Astrocyte (in vitro differentiated cells and primary cell): ENCODE results near the gene PHLPP2. TPM values are rescaled to one million over a fixed set of nuclear protein-coding genes. Genes with fewer than 3 reads are reported as not detected.

Source experiments
- DNase-seq: peaks from one replicate; pipeline ENCODE4 v3.0.0-alpha.2; 2010; ENCODE audit warnings: low read depth
- FAIRE-seq: peaks from 2 replicates; lab custom pipeline; 2011; peaks lifted over from hg19 to GRCh38; lab: Jason Lieb, UNC
- H2AFZ ChIP-seq: 2 replicates; pipeline ENCODE4 v1.6.0; 2012; ENCODE audit warnings: low read depth, low read length, inconsistent platforms
- H3K27ac ChIP-seq: 2 replicates; pipeline ENCODE4 v1.5.1; 2011; ENCODE audit warnings: low read depth, low read length, inconsistent platforms
- H3K27me3 ChIP-seq: 2 replicates; pipeline ENCODE4 v1.6.0; 2011; ENCODE audit warnings: low read length, inconsistent platforms; ENCODE audit not compliant: insufficient read depth
- H3K36me3 ChIP-seq: 2 replicates; pipeline ENCODE4 v1.5.1; 2011; ENCODE audit warnings: low read length, inconsistent platforms; ENCODE audit not compliant: insufficient read depth
- H3K4me1 ChIP-seq: 2 replicates; pipeline ENCODE4 v1.5.1; 2011; ENCODE audit warnings: low read length, inconsistent platforms; ENCODE audit not compliant: insufficient read depth
- H3K4me2 ChIP-seq: 2 replicates; pipeline ENCODE4 v1.6.0; 2012; ENCODE audit warnings: low read length, inconsistent platforms
- H3K4me3 ChIP-seq: 2 replicates; pipeline ENCODE4 v1.5.1; 2011; ENCODE audit warnings: low read depth, mild to moderate bottlenecking, low read length, inconsistent platforms; ENCODE audit not compliant: insufficient read depth
- H3K79me2 ChIP-seq: 2 replicates; pipeline ENCODE4 v1.6.0; 2012; ENCODE audit warnings: mild to moderate bottlenecking, low read length, inconsistent platforms; ENCODE audit not compliant: insufficient read depth
- H3K9ac ChIP-seq: 2 replicates; pipeline ENCODE4 v1.6.0; 2012; ENCODE audit warnings: mild to moderate bottlenecking, low read length, inconsistent platforms
- H3K9me3 ChIP-seq: 2 replicates; pipeline ENCODE4 v1.5.1; 2012; ENCODE audit warnings: low read depth, mild to moderate bottlenecking, low read length, inconsistent platforms; ENCODE audit not compliant: insufficient read depth
- H4K20me1 ChIP-seq: 2 replicates; pipeline ENCODE4 v1.6.0; 2012; ENCODE audit warnings: low read length, inconsistent platforms; ENCODE audit not compliant: insufficient read depth
- H3K27ac Mint-ChIP-seq: one replicate; pipeline ENCODE4 v1.8.0; 2021; ENCODE audit warnings: mild to moderate bottlenecking, mixed read lengths; ENCODE audit not compliant: unreplicated experiment
- H3K27me3 Mint-ChIP-seq: one replicate; pipeline ENCODE4 v1.8.0; 2021; ENCODE audit warnings: low read depth, mixed read lengths; ENCODE audit not compliant: unreplicated experiment
- H3K36me3 Mint-ChIP-seq: one replicate; pipeline ENCODE4 v1.8.0; 2021; ENCODE audit warnings: low read depth, mixed read lengths; ENCODE audit not compliant: unreplicated experiment
- H3K4me1 Mint-ChIP-seq: one replicate; pipeline ENCODE4 v1.8.0; 2021; ENCODE audit warnings: low read depth, mixed read lengths; ENCODE audit not compliant: unreplicated experiment
- H3K4me3 Mint-ChIP-seq: one replicate; pipeline ENCODE4 v1.8.0; 2021; ENCODE audit warnings: mild to moderate bottlenecking, moderate library complexity, mixed read lengths; ENCODE audit not compliant: unreplicated experiment
- H3K9me3 Mint-ChIP-seq: one replicate; pipeline ENCODE4 v1.8.0; 2021; ENCODE audit warnings: mild to moderate bottlenecking, mixed read lengths; ENCODE audit not compliant: unreplicated experiment
- CTCF ChIP-seq: IDR thresholded peaks from 2 replicates; pipeline ENCODE4 v1.5.1; 2011; ENCODE audit warnings: low read depth, mild to moderate bottlenecking, inconsistent platforms, low read length, moderate library complexity; ENCODE audit not compliant: insufficient read depth
- EZH2 ChIP-seq: IDR thresholded peaks from 2 replicates; pipeline ENCODE4 v1.6.1; 2012; ENCODE audit warnings: mild to moderate bottlenecking, low read length, inconsistent platforms; ENCODE audit not compliant: insufficient read depth
- total RNA-seq: library from RNA; stranded (reverse); gene quantifications from 2 replicates; pipeline ENCODE4 v1.2.1, GENCODE V29; 2021

PHLPP2 gene
- total RNA-seq, 1 donor from 2014 or later, result 5.4 TPM

- peaks cover 1% of the 10 kb centered on the region for H3K36me3 Mint-ChIP-seq
- FAIRE-seq (no peak), DNase-seq (peak; percentile 15)
- H3K27me3 Mint-ChIP-seq, result peaks cover 8% of the 10 kb centered on the region
- Histone ChIP-seq H3K27ac (no peak overlapping the region), H3K9me3 (no peaks in the 10 kb centered on the region), H3K79me2 (no peaks in the 10 kb centered on the region), H4K20me1 (no peaks in the 10 kb centered on the region), H3K4me2 (no peak overlapping the region), H2AFZ (peak overlapping the region; percentile 19), H3K36me3 (no peaks in the 10 kb centered on the region), H3K9ac (no peak overlapping the region), H3K4me1 (peaks cover 6% of the 10 kb centered on the region), H3K27me3 (peaks cover 16% of the 10 kb centered on the region), H3K4me3 (no peak overlapping the region)
- peak overlapping the region; percentile 55 for H3K4me3 Mint-ChIP-seq
- H3K9me3 Mint-ChIP-seq, result no peaks in the 10 kb centered on the region
- peak overlapping the region; percentile 77 for H3K27ac Mint-ChIP-seq
- TF ChIP-seq EZH2 (no peak), CTCF (no peak)
- H3K4me1 Mint-ChIP-seq, result peaks cover 18% of the 10 kb centered on the region
Observed at GRCh38 chr16:71628810-71629209, 95.7 kb downstream of the PHLPP2 start.

GRCh38 chr16:71627731-71628181, 96.7 kb downstream of the PHLPP2 start:
- Histone ChIP-seq H3K27me3 (peaks cover 16% of the 10 kb centered on the region), H3K9ac (no peak overlapping the region), H3K4me1 (peaks cover 6% of the 10 kb centered on the region), H3K4me3 (no peak overlapping the region), H3K27ac (no peak overlapping the region), H2AFZ (no peak overlapping the region), H3K9me3 (no peaks in the 10 kb centered on the region), H3K36me3 (no peaks in the 10 kb centered on the region), H3K4me2 (no peak overlapping the region), H3K79me2 (no peaks in the 10 kb centered on the region), H4K20me1 (no peaks in the 10 kb centered on the region)
- Mint-ChIP-seq H3K9me3 (no peaks in the 10 kb centered on the region), H3K27ac (no peak overlapping the region), H3K4me3 (no peak overlapping the region), H3K36me3 (no peaks in the 10 kb centered on the region), H3K4me1 (peaks cover 18% of the 10 kb centered on the region), H3K27me3 (peaks cover 8% of the 10 kb centered on the region)
- no peak for DNase-seq
- TF ChIP-seq CTCF (no peak), EZH2 (no peak)
- FAIRE-seq, result no peak

GRCh38 chr16:71626858-71627213, 97.7 kb downstream of the PHLPP2 start:
- peaks cover 16% of the 10 kb centered on the region for H3K27me3 ChIP-seq
- no peak overlapping the region for H3K27ac ChIP-seq
- no peaks in the 10 kb centered on the region for H3K9me3 ChIP-seq
- peak overlapping the region; percentile 77 for H3K4me2 ChIP-seq
- H3K9ac ChIP-seq, result no peak overlapping the region
- Mint-ChIP-seq H3K27me3 (peaks cover 8% of the 10 kb centered on the region), H3K27ac (no peak overlapping the region), H3K36me3 (no peaks in the 10 kb centered on the region), H3K9me3 (peaks cover 3% of the 10 kb centered on the region), H3K4me1 (peaks cover 18% of the 10 kb centered on the region), H3K4me3 (peak overlapping the region; percentile 40)
- no peak for FAIRE-seq
- DNase-seq, result no peak
- no peak overlapping the region for H3K4me3 ChIP-seq
- no peak for TF ChIP-seq EZH2
- TF ChIP-seq CTCF, result no peak
- H3K4me1 ChIP-seq, result peaks cover 6% of the 10 kb centered on the region
- no peaks in the 10 kb centered on the region for H4K20me1 ChIP-seq
- H3K36me3 ChIP-seq, result no peaks in the 10 kb centered on the region
- peak overlapping the region; percentile 69 for H2AFZ ChIP-seq
- H3K79me2 ChIP-seq, result no peaks in the 10 kb centered on the region
